ENCODE data around the gene OR8K1. TPM values are rescaled to one million over a fixed set of nuclear protein-coding genes. Genes with fewer than 3 reads are reported as not detected.

The OR8K1 gene
- total RNA-seq, 1 experiment from 2014 or later, result not detected

DNA sequence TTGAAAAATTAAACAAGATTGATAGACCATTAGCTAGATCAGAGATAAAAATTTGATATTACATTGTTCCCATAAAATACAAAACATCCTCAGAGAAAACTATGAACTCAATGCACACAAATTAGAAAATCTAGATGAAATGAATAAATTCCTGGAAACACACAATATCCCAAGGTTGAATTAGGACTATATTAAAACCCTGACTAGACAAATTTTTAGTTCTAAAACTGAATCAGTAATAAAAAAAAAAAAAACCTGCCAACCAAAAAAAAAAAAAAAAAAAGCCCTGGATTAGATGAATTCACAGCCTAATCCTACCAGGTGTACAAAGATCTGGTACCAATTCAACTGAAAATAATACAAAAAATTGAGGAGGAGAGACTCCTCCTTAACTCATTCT lies 5.5 kb upstream of the OR8K1 start:
- no peak overlapping the region for H3K4me3 ChIP-seq (ENCODE audit: low read length)
- CTCF ChIA-PET, result no interaction called here
- H3K27ac ChIP-seq (ENCODE audit: low read length), result no peak overlapping the region
- H3K9me2 ChIP-seq (replicated peaks; ENCODE audit: low read length), result no peaks in the 10 kb centered on the region
- intact Hi-C loops (cut with micrococcal nuclease), result no loop called here
- no peak overlapping the region for H3K4me2 ChIP-seq (ENCODE audit: low read length)
- no peak overlapping the region for H3K9ac ChIP-seq (ENCODE audit: low read length)
- H4K20me1 ChIP-seq (ENCODE audit: low read length), result no peaks in the 10 kb centered on the region
- ATAC-seq (no peak), DNase-seq (no peak)
- H3K9me3 ChIP-seq (ENCODE audit: low read length), result peaks cover 29% of the 10 kb centered on the region; the same call in 1 of the 2 replicates
- no peaks in the 10 kb centered on the region for H3K27me3 ChIP-seq (ENCODE audit: low read length)
- TF ChIP-seq, protein P1, sequence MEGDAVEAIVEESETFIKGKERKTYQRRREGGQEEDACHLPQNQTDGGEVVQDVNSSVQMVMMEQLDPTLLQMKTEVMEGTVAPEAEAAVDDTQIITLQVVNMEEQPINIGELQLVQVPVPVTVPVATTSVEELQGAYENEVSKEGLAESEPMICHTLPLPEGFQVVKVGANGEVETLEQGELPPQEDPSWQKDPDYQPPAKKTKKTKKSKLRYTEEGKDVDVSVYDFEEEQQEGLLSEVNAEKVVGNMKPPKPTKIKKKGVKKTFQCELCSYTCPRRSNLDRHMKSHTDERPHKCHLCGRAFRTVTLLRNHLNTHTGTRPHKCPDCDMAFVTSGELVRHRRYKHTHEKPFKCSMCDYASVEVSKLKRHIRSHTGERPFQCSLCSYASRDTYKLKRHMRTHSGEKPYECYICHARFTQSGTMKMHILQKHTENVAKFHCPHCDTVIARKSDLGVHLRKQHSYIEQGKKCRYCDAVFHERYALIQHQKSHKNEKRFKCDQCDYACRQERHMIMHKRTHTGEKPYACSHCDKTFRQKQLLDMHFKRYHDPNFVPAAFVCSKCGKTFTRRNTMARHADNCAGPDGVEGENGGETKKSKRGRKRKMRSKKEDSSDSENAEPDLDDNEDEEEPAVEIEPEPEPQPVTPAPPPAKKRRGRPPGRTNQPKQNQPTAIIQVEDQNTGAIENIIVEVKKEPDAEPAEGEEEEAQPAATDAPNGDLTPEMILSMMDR (conservative IDR thresholded peaks at IDR 0.05; ENCODE audit: low read depth, low read length), result no peak
- TF ChIP-seq EZH2 (IDR thresholded peaks at IDR 0.05; ENCODE audit: low read length, unreplicated experiment), result no peak
- TF ChIP-seq EZH2phosphoT487 (IDR thresholded peaks at IDR 0.05; ENCODE audit: borderline replicate concordance, low read length), result no peak
- no TSS peak for BruUV-seq (replicated peaks)
- H3K4me1 ChIP-seq (ENCODE audit: insufficient read depth, low read length), result no peaks in the 10 kb centered on the region
- H3F3A ChIP-seq (ENCODE audit: low read length, unreplicated experiment), result no peaks in the 10 kb centered on the region
- no peaks in the 10 kb centered on the region for H3K36me3 ChIP-seq (ENCODE audit: low read depth, low read length)
- no peaks in the 10 kb centered on the region for H3K79me2 ChIP-seq (ENCODE audit: low read length)
- no peak overlapping the region for H2AFZ ChIP-seq (ENCODE audit: low read length)
- POLR2A ChIA-PET (ENCODE audit: unreplicated experiment), result no interaction called here

DNA sequence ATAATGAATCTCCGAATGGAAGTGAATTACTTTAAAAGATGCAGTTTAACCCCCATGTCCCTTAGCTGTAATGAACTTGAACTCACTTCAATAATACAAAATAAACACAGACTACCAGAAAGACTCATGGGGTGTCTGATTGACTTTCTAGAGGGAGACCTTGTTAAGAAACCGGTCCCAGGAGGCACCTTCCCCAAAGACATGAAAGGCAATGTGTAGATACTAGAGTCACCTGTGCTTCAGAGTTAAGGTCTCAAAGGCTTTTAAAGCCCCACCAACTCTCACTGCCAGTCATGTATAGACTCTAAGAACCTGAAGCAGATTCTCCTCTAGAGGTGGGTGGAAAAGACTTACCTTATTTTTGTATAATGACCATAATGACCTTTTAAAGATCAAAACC lies 8.2 kb downstream of the OR8K1 start, which contains the start of gene OR8J1:
TSS of gene OR8J1 (plus strand) at position 301 of the 400 bp plus-strand sequence. CDS start 5,956 bp downstream, outside the sequence.
- no peaks in the 10 kb centered on the region for H4K20me1 ChIP-seq (ENCODE audit: low read length)
- ATAC-seq (no peak), DNase-seq (no peak)
- TF ChIP-seq EZH2phosphoT487 (IDR thresholded peaks at IDR 0.05; ENCODE audit: borderline replicate concordance, low read length) (no peak), EZH2 (IDR thresholded peaks at IDR 0.05; ENCODE audit: low read length, unreplicated experiment) (no peak)
- TF ChIP-seq, protein P1 (conservative IDR thresholded peaks at IDR 0.05; ENCODE audit: low read depth, low read length), result no peak
- H3K36me3 ChIP-seq (ENCODE audit: low read depth, low read length), result no peaks in the 10 kb centered on the region
- H3K79me2 ChIP-seq (ENCODE audit: low read length), result no peaks in the 10 kb centered on the region
- POLR2A ChIA-PET (ENCODE audit: unreplicated experiment), result no interaction called here
- H2AFZ ChIP-seq (ENCODE audit: low read length), result no peak within 1 kb of the TSS
- H3K9ac ChIP-seq (ENCODE audit: low read length), result no peak within 1 kb of the TSS
- 0 out of 2 replicates have a peak, but pooled peaks cover 5% of the 10 kb centered on the region for H3K9me3 ChIP-seq (ENCODE audit: low read length)
- H3K27ac ChIP-seq (ENCODE audit: low read length), result no peak within 1 kb of the TSS
- H3K27me3 ChIP-seq (ENCODE audit: low read length), result no peaks in the 10 kb centered on the region
- H3F3A ChIP-seq (ENCODE audit: low read length, unreplicated experiment), result no peaks in the 10 kb centered on the region
- CTCF ChIA-PET, result no interaction called here
- no TSS peak for BruUV-seq (replicated peaks)
- intact Hi-C loops (cut with micrococcal nuclease), result no loop called here
- no peaks in the 10 kb centered on the region for H3K9me2 ChIP-seq (replicated peaks; ENCODE audit: low read length)
- no peak within 1 kb of the TSS for H3K4me2 ChIP-seq (ENCODE audit: low read length)
- H3K4me3 ChIP-seq (ENCODE audit: low read length), result no peak within 1 kb of the TSS
- H3K4me1 ChIP-seq (ENCODE audit: insufficient read depth, low read length), result no peaks in the 10 kb centered on the region

DNA sequence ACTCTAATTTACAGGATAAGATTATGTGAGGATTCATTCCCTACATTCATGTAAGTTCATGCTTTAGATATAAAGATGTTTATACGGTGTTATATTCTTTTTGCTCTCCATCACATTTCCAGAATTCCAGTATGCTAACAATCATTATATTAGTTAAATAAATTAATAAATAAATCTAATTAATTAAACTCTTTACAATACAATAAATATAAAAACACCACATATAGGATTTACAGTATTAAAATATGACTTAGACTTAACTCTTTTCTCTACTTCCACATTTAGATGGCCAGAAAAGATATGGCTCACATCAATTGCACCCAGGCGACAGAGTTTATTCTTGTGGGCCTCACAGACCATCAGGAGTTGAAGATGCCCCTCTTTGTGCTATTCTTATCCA lies 29.5 kb downstream of the OR8K1 start, which contains the start of gene OR8U1:
TSS of gene OR8U1 (plus strand) at position 301 of the 400 bp plus-strand sequence. CDS start at position 301, 0 bp downstream.
- Histone ChIP-seq H3K79me2 (ENCODE audit: low read length) (no peaks in the 10 kb centered on the region), H3K9me3 (ENCODE audit: low read length) (no peaks in the 10 kb centered on the region; the same call in 1 of the 2 replicates), H3K36me3 (ENCODE audit: low read depth, low read length) (no peaks in the 10 kb centered on the region), H3K9ac (ENCODE audit: low read length) (no peak within 1 kb of the TSS), H3K4me2 (ENCODE audit: low read length) (no peak within 1 kb of the TSS), H4K20me1 (ENCODE audit: low read length) (no peaks in the 10 kb centered on the region), H3K4me3 (ENCODE audit: low read length) (no peak within 1 kb of the TSS), H3K4me1 (ENCODE audit: insufficient read depth, low read length) (no peaks in the 10 kb centered on the region), H2AFZ (ENCODE audit: low read length) (no peak within 1 kb of the TSS), H3K27me3 (ENCODE audit: low read length) (no peaks in the 10 kb centered on the region), H3K9me2 (replicated peaks; ENCODE audit: low read length) (no peaks in the 10 kb centered on the region), H3K27ac (ENCODE audit: low read length) (no peak within 1 kb of the TSS), H3F3A (ENCODE audit: low read length, unreplicated experiment) (no peaks in the 10 kb centered on the region)
- intact Hi-C loops (cut with micrococcal nuclease), result no loop called here
- no TSS peak for BruUV-seq (replicated peaks)
- ATAC-seq, result no peak
- ChIA-PET CTCF (no interaction called here), POLR2A (ENCODE audit: unreplicated experiment) (no interaction called here)
- DNase-seq, result no peak
- TF ChIP-seq EZH2 (IDR thresholded peaks at IDR 0.05; ENCODE audit: low read length, unreplicated experiment) (no peak), EZH2phosphoT487 (IDR thresholded peaks at IDR 0.05; ENCODE audit: borderline replicate concordance, low read length) (no peak)
- TF ChIP-seq, protein P1 (conservative IDR thresholded peaks at IDR 0.05; ENCODE audit: low read depth, low read length), result no peak

All from PC-3 (cell line).